Measurements from ENCODE around the gene MAT2A. TPM values are rescaled to one million over a fixed set of nuclear protein-coding genes. Genes with fewer than 3 reads are reported as not detected.

The MAT2A gene
- total and polyA plus RNA-seq, 9 of the 15 experiments (the other 6 are each of a cell fraction or from before 2014, with no cell fraction given): 130 to 1,027 (median 240) TPM

DNA sequence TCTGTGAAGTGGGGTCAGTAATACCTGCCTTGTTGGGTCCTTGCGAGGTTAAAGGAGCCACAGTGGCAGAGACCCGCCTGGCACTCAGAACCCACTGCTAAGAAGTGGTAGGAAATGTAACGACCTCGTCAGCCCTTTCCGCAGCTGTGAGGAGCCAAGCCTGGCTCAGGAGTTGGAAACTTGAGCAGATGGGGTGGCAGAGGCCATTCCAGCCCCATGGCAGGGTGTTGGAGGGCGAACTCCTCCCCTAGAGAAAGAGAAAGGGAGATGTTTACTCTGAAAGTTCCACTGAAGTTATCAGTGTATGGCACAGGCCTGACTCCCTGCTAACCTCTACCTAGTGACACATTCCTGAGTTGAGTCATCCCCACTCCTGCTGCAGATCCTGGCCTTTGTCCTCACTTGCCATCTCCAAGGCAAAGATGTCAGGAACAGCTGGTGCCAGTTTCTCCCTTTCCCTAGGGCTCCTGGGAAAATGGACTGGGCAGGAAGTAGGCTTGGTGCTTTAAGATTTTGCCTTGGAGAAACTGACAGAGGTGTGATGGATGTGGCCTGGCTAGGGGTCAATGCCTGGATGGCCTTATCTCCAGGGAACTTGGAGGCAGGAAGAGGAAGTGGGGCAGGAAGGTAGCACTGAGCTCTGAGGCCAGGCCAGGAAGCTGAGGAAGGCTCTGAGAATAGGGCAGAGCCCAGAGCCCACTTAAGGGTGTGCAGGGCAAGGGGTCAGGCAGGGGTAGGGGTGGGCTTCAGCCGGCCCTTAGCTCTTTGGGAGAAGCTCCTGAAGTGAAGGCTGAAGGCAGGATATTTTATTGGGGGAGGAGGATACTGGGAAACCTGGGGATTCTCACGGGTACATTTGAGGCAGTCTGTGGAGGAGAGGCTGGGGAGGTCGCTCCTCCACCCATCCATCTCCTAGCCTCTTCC is 46.2 kb downstream of the MAT2A start (continued):
- TF ChIP-seq L3MBTL2 (IDR thresholded peaks at IDR 0.05) (no peak; the same call in 1 of the 2 replicates), MTA2 (IDR thresholded peaks at IDR 0.05; ENCODE audit: low read depth) (peak; percentile 39), NBN (IDR thresholded peaks at IDR 0.05; ENCODE audit: low read depth) (no peak; the same call in 1 of the 2 replicates), GATA2 (CRISPR knock-in tag; IDR thresholded peaks at IDR 0.05) (peak; percentile 82), SMAD3 (CRISPR knock-in tag; conservative IDR thresholded peaks at IDR 0.05) (no peak), ZNF57 (CRISPR knock-in tag; IDR thresholded peaks at IDR 0.05) (no peak), RCOR1 (IDR thresholded peaks at IDR 0.05; ENCODE audit: borderline replicate concordance in 1 of 2, low read depth in 2 of 2, low read length in 2 of 2) (peak in 1 of 2 experiments; percentile 63; a peak in 2 of 4 replicates), MCM3 (IDR thresholded peaks at IDR 0.05) (no peak), ZNF263 (CRISPR knock-in tag; IDR thresholded peaks at IDR 0.05; ENCODE audit: borderline replicate concordance) (peak; percentile 70; the same call in 1 of the 2 replicates), TRIM28 (IDR thresholded peaks at IDR 0.05) (no peak), SNIP1 (IDR thresholded peaks at IDR 0.05; ENCODE audit: low read depth) (no peak), ZNF695 (CRISPR knock-in tag; IDR thresholded peaks at IDR 0.05) (no peak), GTF2F1 (IDR thresholded peaks at IDR 0.05; ENCODE audit: low read depth, low read length) (no peak), BMI1 (IDR thresholded peaks at IDR 0.05; ENCODE audit: low read length) (no peak), TBP (optimal IDR thresholded peaks at IDR 0.05; ENCODE audit: low read depth, low read length) (no peak), ILK (tag; IDR thresholded peaks at IDR 0.05; ENCODE audit: borderline replicate concordance, low read depth) (no peak), PTRF (tag; IDR thresholded peaks at IDR 0.05) (no peak), ELF4 (CRISPR knock-in tag; IDR thresholded peaks at IDR 0.05) (peak; percentile 67; the same call in 1 of the 2 replicates), ZC3H4 (CRISPR knock-in tag; IDR thresholded peaks at IDR 0.05; ENCODE audit: borderline replicate concordance) (no peak), PTBP1 (IDR thresholded peaks at IDR 0.05; ENCODE audit: low read depth, low read length) (no peak), LARP7 (IDR thresholded peaks at IDR 0.05) (no peak), DACH1 (IDR thresholded peaks at IDR 0.05; ENCODE audit: partially characterized antibody) (peak; percentile 76), ETS2 (tag; IDR thresholded peaks at IDR 0.05; ENCODE audit: borderline replicate concordance, poor library complexity, severe bottlenecking) (no peak)
- TF ChIP-seq, protein P1, sequence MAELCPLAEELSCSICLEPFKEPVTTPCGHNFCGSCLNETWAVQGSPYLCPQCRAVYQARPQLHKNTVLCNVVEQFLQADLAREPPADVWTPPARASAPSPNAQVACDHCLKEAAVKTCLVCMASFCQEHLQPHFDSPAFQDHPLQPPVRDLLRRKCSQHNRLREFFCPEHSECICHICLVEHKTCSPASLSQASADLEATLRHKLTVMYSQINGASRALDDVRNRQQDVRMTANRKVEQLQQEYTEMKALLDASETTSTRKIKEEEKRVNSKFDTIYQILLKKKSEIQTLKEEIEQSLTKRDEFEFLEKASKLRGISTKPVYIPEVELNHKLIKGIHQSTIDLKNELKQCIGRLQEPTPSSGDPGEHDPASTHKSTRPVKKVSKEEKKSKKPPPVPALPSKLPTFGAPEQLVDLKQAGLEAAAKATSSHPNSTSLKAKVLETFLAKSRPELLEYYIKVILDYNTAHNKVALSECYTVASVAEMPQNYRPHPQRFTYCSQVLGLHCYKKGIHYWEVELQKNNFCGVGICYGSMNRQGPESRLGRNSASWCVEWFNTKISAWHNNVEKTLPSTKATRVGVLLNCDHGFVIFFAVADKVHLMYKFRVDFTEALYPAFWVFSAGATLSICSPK (IDR thresholded peaks at IDR 0.05; ENCODE audit: borderline replicate concordance): no peak
- TF ChIP-seq, protein P2, sequence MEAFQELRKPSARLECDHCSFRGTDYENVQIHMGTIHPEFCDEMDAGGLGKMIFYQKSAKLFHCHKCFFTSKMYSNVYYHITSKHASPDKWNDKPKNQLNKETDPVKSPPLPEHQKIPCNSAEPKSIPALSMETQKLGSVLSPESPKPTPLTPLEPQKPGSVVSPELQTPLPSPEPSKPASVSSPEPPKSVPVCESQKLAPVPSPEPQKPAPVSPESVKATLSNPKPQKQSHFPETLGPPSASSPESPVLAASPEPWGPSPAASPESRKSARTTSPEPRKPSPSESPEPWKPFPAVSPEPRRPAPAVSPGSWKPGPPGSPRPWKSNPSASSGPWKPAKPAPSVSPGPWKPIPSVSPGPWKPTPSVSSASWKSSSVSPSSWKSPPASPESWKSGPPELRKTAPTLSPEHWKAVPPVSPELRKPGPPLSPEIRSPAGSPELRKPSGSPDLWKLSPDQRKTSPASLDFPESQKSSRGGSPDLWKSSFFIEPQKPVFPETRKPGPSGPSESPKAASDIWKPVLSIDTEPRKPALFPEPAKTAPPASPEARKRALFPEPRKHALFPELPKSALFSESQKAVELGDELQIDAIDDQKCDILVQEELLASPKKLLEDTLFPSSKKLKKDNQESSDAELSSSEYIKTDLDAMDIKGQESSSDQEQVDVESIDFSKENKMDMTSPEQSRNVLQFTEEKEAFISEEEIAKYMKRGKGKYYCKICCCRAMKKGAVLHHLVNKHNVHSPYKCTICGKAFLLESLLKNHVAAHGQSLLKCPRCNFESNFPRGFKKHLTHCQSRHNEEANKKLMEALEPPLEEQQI (IDR thresholded peaks at IDR 0.05): no peak
- TF ChIP-seq, protein P3, sequence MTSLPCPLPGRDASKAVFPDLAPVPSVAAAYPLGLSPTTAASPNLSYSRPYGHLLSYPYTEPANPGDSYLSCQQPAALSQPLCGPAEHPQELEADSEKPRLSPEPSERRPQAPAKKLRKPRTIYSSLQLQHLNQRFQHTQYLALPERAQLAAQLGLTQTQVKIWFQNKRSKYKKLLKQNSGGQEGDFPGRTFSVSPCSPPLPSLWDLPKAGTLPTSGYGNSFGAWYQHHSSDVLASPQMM (CRISPR knock-in tag; IDR thresholded peaks at IDR 0.05): no peak

Measured in K562 (cell line).